ENCODE data around the gene SYPL2. TPM values are rescaled to one million over a fixed set of nuclear protein-coding genes. Genes with fewer than 3 reads are reported as not detected.

SYPL2 gene
- total RNA-seq, 1 donor from 2014 or later: not detected

DNA sequence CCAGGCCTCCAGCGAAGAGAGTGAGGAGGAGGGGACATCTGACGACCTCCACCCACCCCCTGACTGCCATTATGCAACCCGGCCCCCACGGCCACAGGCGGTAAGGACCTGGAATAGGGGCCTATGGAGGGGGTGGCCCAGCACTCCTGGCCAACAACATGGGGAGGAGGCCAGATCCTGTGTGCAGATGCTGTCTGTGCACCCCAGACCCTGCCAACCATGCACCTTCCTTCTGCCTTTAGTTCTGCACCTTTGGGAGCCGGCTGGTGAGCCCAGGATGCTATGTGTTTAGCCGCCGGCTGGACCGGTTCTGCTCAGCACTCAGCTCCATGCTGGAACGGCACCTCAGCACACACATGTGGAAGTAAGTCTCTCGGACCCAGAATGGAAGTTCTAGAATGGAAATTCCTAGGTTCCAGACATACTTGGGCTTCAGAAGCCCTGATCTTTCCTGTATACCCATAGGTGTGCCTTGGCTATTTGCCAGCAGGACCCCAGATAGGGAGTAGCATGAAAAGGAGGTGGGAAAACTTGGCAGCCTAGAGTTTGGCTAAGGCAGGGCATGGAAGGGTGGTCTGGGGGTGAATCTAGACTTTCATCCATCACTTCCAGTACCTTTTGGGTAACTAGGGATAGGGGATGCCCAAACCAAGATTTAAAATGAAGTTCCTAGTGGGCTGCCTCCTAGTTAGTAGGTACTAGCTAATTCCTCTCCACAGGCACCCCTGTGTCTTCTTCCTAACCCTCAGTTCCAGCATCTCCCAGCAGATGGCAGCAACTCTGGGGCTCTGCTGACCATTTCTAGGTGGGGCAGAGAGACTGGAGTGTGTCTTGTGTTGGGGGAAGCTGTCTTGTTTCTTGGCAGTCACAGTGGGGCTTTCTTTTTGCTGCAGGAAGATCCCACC is 23.9 kb downstream of the SYPL2 start:
- Mint-ChIP-seq H3K27ac (no peak overlapping the region), H3K4me3 (no peak overlapping the region)
- H3K36me3 ChIP-seq: no peaks in the 10 kb centered on the region

DNA sequence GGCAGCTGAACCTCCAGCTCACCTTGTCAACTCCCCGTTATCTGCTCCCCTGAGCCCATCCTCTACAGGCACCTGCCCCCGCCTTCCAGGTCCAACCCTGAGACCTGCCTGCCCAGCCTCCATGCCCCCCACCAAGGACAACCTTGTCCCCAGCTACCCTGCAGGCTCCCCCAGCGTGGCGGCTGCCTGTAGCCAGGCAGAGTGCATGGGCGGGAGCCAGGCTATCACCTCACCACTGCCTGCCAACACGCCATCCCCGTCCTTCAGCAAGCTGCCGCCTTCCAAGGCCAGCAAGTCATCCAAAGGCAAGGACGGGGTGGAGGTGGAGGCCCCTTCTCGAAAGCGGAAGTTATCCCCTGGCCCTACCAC is 24.6 kb downstream of the SYPL2 start:
- Histone ChIP-seq H3K36me3 (no peaks in the 10 kb centered on the region), H3K27ac (no peak overlapping the region), H4K20me1 (ENCODE audit: low read depth) (no peaks in the 10 kb centered on the region), H3K9me3 (ENCODE audit: low read depth) (no peaks in the 10 kb centered on the region), H3F3A (ENCODE audit: low read depth) (peaks cover 14% of the 10 kb centered on the region), H3K27me3 (no peaks in the 10 kb centered on the region), H3K4me2 (no peak overlapping the region), H2AFZ (replicated peaks) (no peak overlapping the region), H3K4me1 (peaks cover 5% of the 10 kb centered on the region), H3K4me3 (no peak overlapping the region), H3K79me2 (ENCODE audit: low read depth) (peaks cover 6% of the 10 kb centered on the region), H3K9ac (no peak overlapping the region)
- H3K27me3 Mint-ChIP-seq (ENCODE audit: insufficient read depth, low read depth): peaks cover 16% of the 10 kb centered on the region
- no peaks in the 10 kb centered on the region for H3K9me3 Mint-ChIP-seq
- TF ChIP-seq EZH2phosphoT487 (IDR thresholded peaks at IDR 0.05) (no peak), EZH2 (IDR thresholded peaks at IDR 0.05) (no peak)
- TF ChIP-seq, protein P1, sequence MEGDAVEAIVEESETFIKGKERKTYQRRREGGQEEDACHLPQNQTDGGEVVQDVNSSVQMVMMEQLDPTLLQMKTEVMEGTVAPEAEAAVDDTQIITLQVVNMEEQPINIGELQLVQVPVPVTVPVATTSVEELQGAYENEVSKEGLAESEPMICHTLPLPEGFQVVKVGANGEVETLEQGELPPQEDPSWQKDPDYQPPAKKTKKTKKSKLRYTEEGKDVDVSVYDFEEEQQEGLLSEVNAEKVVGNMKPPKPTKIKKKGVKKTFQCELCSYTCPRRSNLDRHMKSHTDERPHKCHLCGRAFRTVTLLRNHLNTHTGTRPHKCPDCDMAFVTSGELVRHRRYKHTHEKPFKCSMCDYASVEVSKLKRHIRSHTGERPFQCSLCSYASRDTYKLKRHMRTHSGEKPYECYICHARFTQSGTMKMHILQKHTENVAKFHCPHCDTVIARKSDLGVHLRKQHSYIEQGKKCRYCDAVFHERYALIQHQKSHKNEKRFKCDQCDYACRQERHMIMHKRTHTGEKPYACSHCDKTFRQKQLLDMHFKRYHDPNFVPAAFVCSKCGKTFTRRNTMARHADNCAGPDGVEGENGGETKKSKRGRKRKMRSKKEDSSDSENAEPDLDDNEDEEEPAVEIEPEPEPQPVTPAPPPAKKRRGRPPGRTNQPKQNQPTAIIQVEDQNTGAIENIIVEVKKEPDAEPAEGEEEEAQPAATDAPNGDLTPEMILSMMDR (IDR thresholded peaks at IDR 0.05): no peak
- DNase-seq (ENCODE audit: low spot score): no peak
- H3K36me3 Mint-ChIP-seq: peaks cover 6% of the 10 kb centered on the region
- no peak overlapping the region for H3K27ac Mint-ChIP-seq
- H3K4me3 Mint-ChIP-seq: no peak overlapping the region
- H3K4me1 Mint-ChIP-seq: peaks cover 11% of the 10 kb centered on the region

More for the DNA sequence above, 23.9 kb downstream of the SYPL2 start:
- no peak overlapping the region for H3K9ac ChIP-seq
- H3K79me2 ChIP-seq (ENCODE audit: low read depth): peaks cover 6% of the 10 kb centered on the region
- TF ChIP-seq, protein P1 (IDR thresholded peaks at IDR 0.05): peak; percentile 77
- TF ChIP-seq EZH2phosphoT487 (IDR thresholded peaks at IDR 0.05) (no peak), EZH2 (IDR thresholded peaks at IDR 0.05) (no peak)
- H3K9me3 ChIP-seq (ENCODE audit: low read depth): no peaks in the 10 kb centered on the region
- Mint-ChIP-seq H3K4me1 (peaks cover 14% of the 10 kb centered on the region), H3K9me3 (no peaks in the 10 kb centered on the region), H3K36me3 (peaks cover 6% of the 10 kb centered on the region), H3K27me3 (ENCODE audit: insufficient read depth, low read depth) (peaks cover 16% of the 10 kb centered on the region)
- no peak overlapping the region for H2AFZ ChIP-seq (replicated peaks)
- peak; percentile 73 for DNase-seq (ENCODE audit: low spot score)
- H3K4me1 ChIP-seq: peaks cover 5% of the 10 kb centered on the region
- H3F3A ChIP-seq (ENCODE audit: low read depth): peaks cover 14% of the 10 kb centered on the region
- H3K27ac ChIP-seq: no peak overlapping the region
- H3K4me3 ChIP-seq: no peak overlapping the region
- no peaks in the 10 kb centered on the region for H4K20me1 ChIP-seq (ENCODE audit: low read depth)
- H3K4me2 ChIP-seq: no peak overlapping the region
- H3K27me3 ChIP-seq: no peaks in the 10 kb centered on the region

DNA sequence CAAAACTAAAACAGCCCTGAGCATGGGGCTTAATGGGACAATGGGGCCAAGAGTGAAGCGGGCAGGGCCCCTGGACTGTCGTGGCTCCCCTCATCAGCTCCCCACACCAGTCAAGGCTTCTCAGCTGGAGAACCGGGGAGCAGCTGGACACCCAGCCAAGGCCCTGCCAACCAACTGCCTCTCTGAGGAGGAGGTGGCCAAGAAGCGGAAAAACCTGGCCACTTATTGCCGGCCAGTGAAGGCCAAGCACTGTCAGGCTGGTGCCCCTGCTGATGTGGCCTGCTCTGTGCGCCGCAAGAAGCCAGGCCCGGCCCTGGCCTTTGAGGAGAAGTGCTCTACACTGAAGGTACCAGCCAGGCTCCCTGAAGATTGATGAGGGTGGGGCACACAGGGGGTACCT is 25.0 kb downstream of the SYPL2 start:
- TF ChIP-seq, protein P1 (IDR thresholded peaks at IDR 0.05): no peak
- TF ChIP-seq EZH2phosphoT487 (IDR thresholded peaks at IDR 0.05) (no peak), EZH2 (IDR thresholded peaks at IDR 0.05) (no peak)
- Histone ChIP-seq H3K4me1 (peaks cover 5% of the 10 kb centered on the region), H3K9ac (no peak overlapping the region), H2AFZ (replicated peaks) (no peak overlapping the region), H3K4me3 (no peak overlapping the region), H3K9me3 (ENCODE audit: low read depth) (no peaks in the 10 kb centered on the region), H3K79me2 (ENCODE audit: low read depth) (peaks cover 6% of the 10 kb centered on the region), H3F3A (ENCODE audit: low read depth) (peaks cover 14% of the 10 kb centered on the region), H4K20me1 (ENCODE audit: low read depth) (no peaks in the 10 kb centered on the region), H3K27me3 (no peaks in the 10 kb centered on the region), H3K27ac (no peak overlapping the region), H3K4me2 (no peak overlapping the region), H3K36me3 (no peaks in the 10 kb centered on the region)
- Mint-ChIP-seq H3K4me3 (no peak overlapping the region), H3K9me3 (no peaks in the 10 kb centered on the region), H3K36me3 (peaks cover 10% of the 10 kb centered on the region), H3K4me1 (peaks cover 11% of the 10 kb centered on the region), H3K27ac (no peak overlapping the region), H3K27me3 (ENCODE audit: insufficient read depth, low read depth) (peaks cover 18% of the 10 kb centered on the region)
- DNase-seq (ENCODE audit: low spot score): no peak

Measured in neural progenitor cell (in vitro differentiated cells).